Kidney epithelial cell (primary cell): ENCODE data around the gene TNIP3. TPM values are rescaled to one million over a fixed set of nuclear protein-coding genes. Genes with fewer than 3 reads are reported as not detected.

ENCODE experiments used
- DNase-seq: peaks from one replicate; pipeline ENCODE4 v3.0.0-alpha.2; 2010; ENCODE audit warnings: low read depth
- H3K27me3 ChIP-seq: 2 replicates; pipeline ENCODE4 v1.6.0; 2011; ENCODE audit warnings: low read length; ENCODE audit not compliant: control insufficient read depth, insufficient read depth
- H3K36me3 ChIP-seq: 2 replicates; pipeline ENCODE4 v1.5.1; 2011; ENCODE audit warnings: low read length; ENCODE audit not compliant: control insufficient read depth, insufficient read depth
- H3K4me3 ChIP-seq: 2 replicates; pipeline ENCODE4 v1.5.1; 2011; ENCODE audit warnings: low read depth, mild to moderate bottlenecking, control low read depth, low read length
- CTCF ChIP-seq: IDR thresholded peaks from 2 replicates; pipeline ENCODE4 v1.5.1; 2011; ENCODE audit warnings: mild to moderate bottlenecking, moderate library complexity, low read length, control low read depth, inconsistent platforms; ENCODE audit not compliant: insufficient read depth, poor library complexity, severe bottlenecking
- total RNA-seq: library from RNA; depleted of rRNA; stranded (reverse); fragments of >200 nt; gene quantifications from 2 replicates; pipeline ENCODE4 v1.2.3, GENCODE V29; 2015

Gene TNIP3
- total RNA-seq, 1 donor from 2014 or later: 1.1 TPM

GRCh38 chr4:121199742-121200561 lies 35.8 kb upstream of the TNIP3 start:
- TF ChIP-seq CTCF: no peak
- no peaks in the 10 kb centered on the region for H3K36me3 ChIP-seq
- no peak overlapping the region for H3K4me3 ChIP-seq
- no peak for DNase-seq
- H3K27me3 ChIP-seq: no peaks in the 10 kb centered on the region

- Histone ChIP-seq H3K4me3 (no peak overlapping the region), H3K36me3 (no peaks in the 10 kb centered on the region), H3K27me3 (no peaks in the 10 kb centered on the region)
- no peak for DNase-seq
- TF ChIP-seq CTCF: no peak
Measured at GRCh38 chr4:121198251-121198650, 34.1 kb upstream of the TNIP3 start.

- no peaks in the 10 kb centered on the region for H3K36me3 ChIP-seq
- H3K4me3 ChIP-seq: no peak overlapping the region
- no peaks in the 10 kb centered on the region for H3K27me3 ChIP-seq
- TF ChIP-seq CTCF: no peak
- DNase-seq: no peak
Measured at GRCh38 chr4:121195649-121196048, 31.5 kb upstream of the TNIP3 start.

- H3K36me3 ChIP-seq: no peaks in the 10 kb centered on the region
- DNase-seq: no peak
- no peak overlapping the region for H3K4me3 ChIP-seq
- H3K27me3 ChIP-seq: no peaks in the 10 kb centered on the region
- peak; percentile 72 for TF ChIP-seq CTCF
Measured at GRCh38 chr4:121192480-121192879, 28.4 kb upstream of the TNIP3 start.

- TF ChIP-seq CTCF: no peak
- H3K36me3 ChIP-seq: no peaks in the 10 kb centered on the region
- DNase-seq: no peak
- no peaks in the 10 kb centered on the region for H3K27me3 ChIP-seq
- H3K4me3 ChIP-seq: no peak overlapping the region
Measured at GRCh38 chr4:121192013-121192412, 27.9 kb upstream of the TNIP3 start.

GRCh38 chr4:121191361-121191760 lies 27.2 kb upstream of the TNIP3 start:
- no peaks in the 10 kb centered on the region for H3K27me3 ChIP-seq
- no peak overlapping the region for H3K4me3 ChIP-seq
- no peaks in the 10 kb centered on the region for H3K36me3 ChIP-seq
- TF ChIP-seq CTCF: no peak
- DNase-seq: no peak
